Cardiac ventricle fibroblast (primary cell): ENCODE results near the gene CNTN6. TPM values are rescaled to one million over a fixed set of nuclear protein-coding genes. Genes with fewer than 3 reads are reported as not detected.

Experiments
- total RNA-seq: library from RNA; depleted of rRNA; stranded (reverse); fragments of >200 nt; gene quantifications from 2 replicates; pipeline ENCODE4 v1.2.3, GENCODE V29; 2015

The CNTN6 gene
- total RNA-seq: not detected in 2 replicates

DNA sequence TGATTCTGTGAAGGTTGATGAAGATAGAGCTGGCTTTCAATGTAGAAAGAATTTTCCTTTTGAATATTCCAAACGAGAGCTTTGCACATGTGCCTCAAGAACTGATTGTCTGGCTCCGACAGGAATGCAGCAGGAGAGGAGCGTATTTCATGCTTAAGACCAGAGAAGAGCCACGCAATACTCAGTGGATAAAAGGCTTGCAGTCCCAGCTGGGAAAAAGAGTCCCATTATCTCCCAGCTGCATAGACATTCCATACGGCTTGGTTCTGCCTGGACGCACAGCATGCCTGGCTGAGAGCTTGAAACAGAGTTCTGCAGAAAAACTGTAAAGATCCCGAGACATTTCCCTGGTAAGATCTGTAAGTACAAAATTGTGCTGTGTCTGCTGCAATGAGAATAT, at the start of gene CNTN6:
Gene CNTN6 (plus strand): TSS at position 254 of the 400 bp plus-strand sequence. CDS start 54,985 bp downstream, outside the sequence.

